Hematopoietic multipotent progenitor cell treated with erythropoietin and hydrocortisone succinate and interleukin-3 and kit ligand, for 4 days (in vitro differentiated cells): ENCODE measurements around the gene CYB561D1.

Source experiments
- DNase-seq: peaks from one replicate; pipeline ENCODE4 v3.0.0-alpha.2; 2015

Gene CYB561D1

GRCh38 chr1:109501644-109502363, 7.9 kb downstream of the CYB561D1 start:
- DNase-seq: peak; percentile 76

- DNase-seq: no peak
These were observed 8.5 kb downstream of the CYB561D1 start for GRCh38 chr1:109502364-109502851.

- peak; percentile 21 for DNase-seq
These were observed 10.0 kb downstream of the CYB561D1 start for GRCh38 chr1:109503935-109504334.

- no peak for DNase-seq
These were observed 11.1 kb downstream of the CYB561D1 start for GRCh38 chr1:109504974-109505373.

- no peak for DNase-seq
These were observed 14.3 kb downstream of the CYB561D1 start for GRCh38 chr1:109508001-109508872.

GRCh38 chr1:109508873-109509175, 14.9 kb downstream of the CYB561D1 start:
- DNase-seq: no peak

- DNase-seq: peak; percentile 66
These were observed 15.6 kb downstream of the CYB561D1 start, which contains the start of gene AMIGO1 for GRCh38 chr1:109509176-109510134. TSS of gene AMIGO1 (minus strand) at chr1:109509727. CDS start at chr1:109508912, 815 bp downstream.

GRCh38 chr1:109513110-109513710, 19.3 kb downstream of the CYB561D1 start:
- DNase-seq: no peak

GRCh38 chr1:109514846-109515245, 21.0 kb downstream of the CYB561D1 start:
- no peak for DNase-seq

GRCh38 chr1:109516872-109517271, 23.0 kb downstream of the CYB561D1 start:
- no peak for DNase-seq

GRCh38 chr1:109517337-109517736, 23.4 kb downstream of the CYB561D1 start:
- no peak for DNase-seq

- no peak for DNase-seq
These were observed 27.4 kb downstream of the CYB561D1 start for GRCh38 chr1:109521002-109521951.

GRCh38 chr1:109522026-109522425, 28.1 kb downstream of the CYB561D1 start:
- DNase-seq: no peak

- no peak for DNase-seq
These were observed 29.8 kb downstream of the CYB561D1 start for GRCh38 chr1:109523706-109524105.

GRCh38 chr1:109527098-109527811, 33.4 kb downstream of the CYB561D1 start:
- DNase-seq: no peak

GRCh38 chr1:109527846-109528695, 34.2 kb downstream of the CYB561D1 start:
- no peak for DNase-seq

- no peak for DNase-seq
These were observed 34.8 kb downstream of the CYB561D1 start for GRCh38 chr1:109528712-109529111.

GRCh38 chr1:109529881-109530456, 36.1 kb downstream of the CYB561D1 start:
- no peak for DNase-seq

GRCh38 chr1:109530457-109531087, 36.7 kb downstream of the CYB561D1 start:
- DNase-seq: no peak
